GM18907 (cell line): ENCODE measurements around the gene SLFN13.
"Not testable (repeated sequence)": the region's sequence is repeated elsewhere in the genome, so short reads cannot be mapped to it uniquely, and the experiment has no call there.

Source experiments
- ATAC-seq: cut with Tn5 transposase; IDR thresholded peaks from one replicate; pipeline ENCODE4 v1.9.1; 2021; ENCODE audit warnings: mild to moderate bottlenecking, moderate library complexity; ENCODE audit not compliant: unreplicated experiment

SLFN13 gene

DNA sequence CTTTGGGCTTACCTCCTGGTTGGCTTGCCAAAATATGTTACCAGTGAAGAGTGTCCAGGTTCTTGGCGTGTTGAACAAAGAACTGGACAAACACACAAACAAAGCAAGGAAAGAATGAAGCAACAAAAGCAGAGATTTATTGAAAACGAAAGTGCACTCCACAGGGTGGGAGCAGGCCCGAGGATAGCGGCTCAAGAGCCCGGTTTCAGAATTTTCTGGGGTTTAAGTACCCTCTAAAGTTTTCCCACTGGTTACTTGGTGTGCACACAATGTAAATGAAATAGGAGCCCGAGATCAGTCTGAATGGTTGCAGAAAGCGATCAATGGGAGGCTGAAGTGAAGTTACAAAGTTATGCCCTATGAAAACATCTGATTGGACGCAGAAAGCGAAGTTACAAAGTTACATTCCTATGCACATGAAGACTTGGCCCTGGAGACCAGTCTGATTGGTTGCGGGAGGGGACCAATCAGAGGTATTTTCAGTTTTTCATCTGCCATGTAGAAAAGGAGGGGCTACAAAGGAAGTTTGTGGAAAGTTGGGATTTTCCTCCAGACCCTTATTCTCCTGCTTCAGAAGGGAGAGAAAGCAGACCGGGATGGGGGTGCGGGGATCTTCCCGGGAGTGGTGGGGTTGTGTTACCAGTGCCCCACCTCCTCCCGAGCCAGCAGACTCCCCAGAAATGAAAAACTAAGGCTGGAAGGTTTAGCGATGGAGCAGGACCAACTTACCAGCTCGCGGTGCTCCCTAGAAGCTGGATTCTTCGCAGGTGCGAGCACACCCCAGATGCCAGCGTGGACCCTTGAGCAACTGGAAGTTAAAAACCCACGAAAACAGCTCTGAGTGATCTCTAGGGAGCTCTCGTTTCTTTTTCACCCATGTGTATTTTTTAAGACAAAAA lies 16.1 kb downstream of the SLFN13 start, which contains the start of gene SLFN12:
Gene SLFN12, minus strand, starts transcription at position 325 of the 899 bp plus-strand sequence. CDS start 9,472 bp downstream, outside the sequence.
- ATAC-seq: peak; percentile 79

GRCh38 chr17:35429702-35430101 lies 18.9 kb downstream of the SLFN13 start:
- ATAC-seq: no peak

- ATAC-seq: no peak
These were observed 20.3 kb downstream of the SLFN13 start for GRCh38 chr17:35428229-35428628.

DNA sequence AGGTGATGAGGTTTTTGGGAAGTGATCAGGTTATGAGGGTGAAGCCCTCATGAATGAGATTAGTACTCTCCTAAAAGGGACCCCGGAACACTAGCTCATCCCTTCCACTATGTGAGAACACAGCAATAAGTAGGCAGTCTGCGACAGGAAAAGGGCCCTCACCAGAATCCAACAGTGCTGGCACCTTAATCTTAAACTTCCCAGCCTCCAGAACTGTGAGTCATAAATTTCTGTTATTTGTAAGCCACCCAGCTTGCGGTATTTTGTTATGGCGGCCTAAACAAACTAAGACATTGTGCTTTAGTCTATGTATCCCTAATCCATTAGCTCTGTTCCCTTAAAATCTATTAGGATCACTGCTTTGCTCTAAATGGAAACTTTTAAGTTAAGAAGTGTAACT lies 24.8 kb downstream of the SLFN13 start:
- no peak for ATAC-seq

GRCh38 chr17:35421069-35421468 lies 27.5 kb downstream of the SLFN13 start:
- not testable (repeated sequence) for ATAC-seq

DNA sequence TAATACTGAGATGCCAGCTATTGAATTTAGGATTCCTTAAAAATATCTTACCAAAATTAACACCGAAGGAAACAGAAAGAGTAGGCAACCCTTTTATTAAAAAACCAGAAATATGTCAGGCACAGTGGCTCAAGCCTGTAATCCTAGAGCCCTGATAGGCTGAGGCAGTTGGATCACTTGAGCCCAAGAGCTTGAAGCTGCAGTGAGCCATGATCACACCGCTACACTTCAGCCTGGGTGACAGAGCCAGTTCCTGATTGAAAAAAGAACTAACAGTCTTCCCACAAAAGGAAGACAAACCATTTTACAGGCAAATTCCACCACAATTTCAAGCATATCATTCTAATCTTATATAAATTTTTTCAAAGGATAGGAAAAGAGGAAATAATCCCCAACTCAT lies 31.9 kb downstream of the SLFN13 start:
- ATAC-seq: no peak

- not testable (repeated sequence) for ATAC-seq
These were observed 33.9 kb downstream of the SLFN13 start for GRCh38 chr17:35414707-35415106.

DNA sequence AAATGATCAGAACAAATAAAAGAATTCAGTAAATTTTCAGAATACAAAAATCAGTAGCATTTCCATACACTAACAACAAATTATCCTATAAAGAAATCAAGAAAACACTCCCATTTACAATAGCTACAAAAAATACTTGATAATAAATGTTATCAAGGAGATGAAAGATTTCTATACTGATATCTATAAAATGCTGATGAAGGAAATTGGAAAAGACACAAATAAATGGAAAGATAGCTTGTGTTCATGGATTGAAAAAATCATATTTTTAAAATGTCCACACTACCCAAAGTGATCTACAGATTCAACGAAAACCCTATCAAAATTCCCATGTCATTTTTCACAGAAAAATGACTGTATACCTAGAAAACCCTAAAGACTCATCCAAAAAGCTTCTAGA lies 34.3 kb downstream of the SLFN13 start:
- no peak for ATAC-seq

GRCh38 chr17:35407531-35407930 lies 41.0 kb downstream of the SLFN13 start:
- ATAC-seq: no peak

DNA sequence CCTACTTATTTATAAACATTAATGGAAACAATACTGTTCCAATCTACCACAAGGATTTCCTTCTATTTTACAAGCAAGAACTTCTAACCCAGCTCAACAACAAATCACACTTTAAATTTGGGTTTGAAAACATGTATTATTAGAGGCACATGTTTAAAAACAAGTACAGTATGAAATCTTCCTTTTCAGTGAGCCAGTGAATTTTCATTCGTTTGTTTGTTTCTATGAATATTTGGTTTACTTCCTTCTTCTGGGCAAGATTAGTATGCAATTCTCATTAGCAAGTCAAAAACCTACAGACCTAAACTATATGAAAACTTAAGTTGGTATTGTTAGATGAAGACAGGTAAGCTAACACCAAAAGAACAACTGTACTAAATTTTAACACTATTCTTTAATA lies 42.0 kb downstream of the SLFN13 start:
- ATAC-seq: no peak

GRCh38 chr17:35404360-35404759 lies 44.2 kb downstream of the SLFN13 start:
- no peak for ATAC-seq

- not testable (repeated sequence) for ATAC-seq
These were observed 54.8 kb downstream of the SLFN13 start for GRCh38 chr17:35393783-35394182.

- no peak for ATAC-seq
These were observed 57.9 kb downstream of the SLFN13 start for GRCh38 chr17:35390663-35391062.

- ATAC-seq: no peak
These were observed 58.4 kb downstream of the SLFN13 start for GRCh38 chr17:35390156-35390555.

GRCh38 chr17:35387496-35387895 lies 61.1 kb downstream of the SLFN13 start:
- ATAC-seq: no peak
